HepG2 (cell line): ENCODE measurements around the gene TOPBP1. TPM values are rescaled to one million over a fixed set of nuclear protein-coding genes. Genes with fewer than 3 reads are reported as not detected.

Experiments used
- DRAP1 ChIP-seq: IDR thresholded peaks from 2 replicates; pipeline ENCODE4 v1.6.1; 2016; ENCODE audit warnings: missing genetic modification reagents, missing compliant biosample characterization
- E2F1 ChIP-seq: sonication (generic); formaldehyde crosslinking; IDR thresholded peaks from 2 replicates; pipeline ENCODE4 v1.5.0; 2020; ENCODE audit warnings: missing genetic modification reagents
- GATAD1 ChIP-seq: IDR thresholded peaks from 2 replicates; pipeline ENCODE4 v1.6.1; 2016; ENCODE audit warnings: missing genetic modification reagents, missing compliant biosample characterization
- IRF2 ChIP-seq: IDR thresholded peaks from 2 replicates; pipeline ENCODE4 v1.6.1; 2018; ENCODE audit warnings: missing genetic modification reagents, missing compliant biosample characterization
- KMT2B ChIP-seq: IDR thresholded peaks from 2 replicates; pipeline ENCODE4 v1.6.1; 2016; ENCODE audit warnings: missing genetic modification reagents, missing compliant biosample characterization
- LCORL ChIP-seq, 2 experiments: fragments of 450-650 bp in 1 of 2; sonication (generic) in 1 of 2; formaldehyde crosslinking in 1 of 2; IDR thresholded peaks; 2 replicates each; pipeline versions ENCODE4 v1.5.0 to v1.6.1; 2017 to 2020; ENCODE audit warnings: antibody characterized with exemption in 1 of 2, missing genetic modification reagents in 1 of 2
- MAFK ChIP-seq, 2 experiments: IDR thresholded peaks in 1 of 2; conservative IDR thresholded peaks in 1 of 2; 2 replicates each; pipeline ENCODE4 v1.6.1; 2011; ENCODE audit warnings: improper control_type of control experiment in 2 of 2, low read length in 2 of 2
- MAX ChIP-seq: IDR thresholded peaks from 2 replicates; pipeline ENCODE4 v1.6.1; 2012; ENCODE audit warnings: inconsistent platforms
- NCOA1 ChIP-seq: sonication (generic); formaldehyde crosslinking; IDR thresholded peaks from 2 replicates; pipeline ENCODE4 v1.9.0; 2021; ENCODE audit warnings: missing genetic modification reagents
- NFKBIZ ChIP-seq: IDR thresholded peaks from 2 replicates; pipeline ENCODE4 v1.6.1; 2018; ENCODE audit warnings: missing genetic modification reagents, missing compliant biosample characterization
- ONECUT2 ChIP-seq: sonication (generic); formaldehyde crosslinking; IDR thresholded peaks from 2 replicates; pipeline ENCODE4 v1.4.0; 2020; ENCODE audit warnings: missing genetic modification reagents
- POGZ ChIP-seq: sonication (generic); formaldehyde crosslinking; IDR thresholded peaks from 2 replicates; pipeline ENCODE4 v1.4.0; 2020; ENCODE audit warnings: mild to moderate bottlenecking, missing genetic modification reagents
- RAD21 ChIP-seq: fragments of 450-650 bp; formaldehyde crosslinking; IDR thresholded peaks from 2 replicates; pipeline ENCODE4 v1.5.0; 2020; ENCODE audit warnings: mild to moderate bottlenecking
- SOX6 ChIP-seq, 2 experiments: fragments of 450-650 bp in 1 of 2; sonication (generic) in 1 of 2; formaldehyde crosslinking in 1 of 2; IDR thresholded peaks; 2 replicates each; pipeline versions ENCODE4 v1.4.0 to v1.6.1; 2017 to 2020; ENCODE audit warnings: antibody characterized with exemption in 1 of 2, mild to moderate bottlenecking in 1 of 2, missing genetic modification reagents in 1 of 2
- SP1 ChIP-seq, 2 experiments: fragments of 450-650 bp in 1 of 2; sonication (generic) in 1 of 2; formaldehyde crosslinking in 1 of 2; IDR thresholded peaks; 2 replicates each; pipeline versions ENCODE4 v1.4.0 to v1.6.1; 2016 to 2020; ENCODE audit warnings: missing genetic modification reagents in 1 of 2
- SP5 ChIP-seq: IDR thresholded peaks from 2 replicates; pipeline ENCODE4 v1.6.1; 2016; ENCODE audit warnings: low read depth, borderline replicate concordance
- SRF ChIP-seq: IDR thresholded peaks from 2 replicates; pipeline ENCODE4 v1.6.1; 2011; ENCODE audit warnings: mild to moderate bottlenecking, low read depth, low read length, moderate library complexity
- TARDBP ChIP-seq: sonication (generic); formaldehyde crosslinking; IDR thresholded peaks from 2 replicates; pipeline ENCODE4 v1.8.0; 2022; ENCODE audit warnings: mild to moderate bottlenecking, missing genetic modification reagents
- TBX2 ChIP-seq: sonication (generic); formaldehyde crosslinking; IDR thresholded peaks from 2 replicates; pipeline ENCODE4 v1.5.0; 2020; ENCODE audit warnings: missing genetic modification reagents, mild to moderate bottlenecking, borderline replicate concordance
- ZBTB34 ChIP-seq: sonication (generic); formaldehyde crosslinking; IDR thresholded peaks from 2 replicates; pipeline ENCODE4 v1.8.0; 2022; ENCODE audit warnings: mild to moderate bottlenecking, missing genetic modification reagents
- ZFP36L2 ChIP-seq: sonication (generic); formaldehyde crosslinking; IDR thresholded peaks from 2 replicates; pipeline ENCODE4 v1.4.0; 2020; ENCODE audit warnings: missing genetic modification reagents
- ZNF44 ChIP-seq: sonication (generic); formaldehyde crosslinking; IDR thresholded peaks from 2 replicates; pipeline ENCODE4 v1.5.1; 2020; ENCODE audit warnings: mild to moderate bottlenecking, missing genetic modification reagents
- ZNF446 ChIP-seq: sonication (generic); formaldehyde crosslinking; IDR thresholded peaks from 2 replicates; pipeline ENCODE4 v1.5.0; 2020; ENCODE audit warnings: mild to moderate bottlenecking, missing genetic modification reagents
- ZNF710 ChIP-seq: sonication (generic); formaldehyde crosslinking; IDR thresholded peaks from 2 replicates; pipeline ENCODE4 v1.5.0; 2020; ENCODE audit warnings: mild to moderate bottlenecking, missing genetic modification reagents, borderline replicate concordance
- ZNF792 ChIP-seq: IDR thresholded peaks from 2 replicates; pipeline ENCODE4 v1.6.1; 2016
- ZSCAN20 ChIP-seq: sonication (generic); formaldehyde crosslinking; IDR thresholded peaks from 2 replicates; pipeline ENCODE4 v1.4.0; 2020; ENCODE audit warnings: missing genetic modification reagents, mild to moderate bottlenecking, borderline replicate concordance
- polyA plus RNA-seq, 8 experiments: library from polyadenylated mRNA; depleted of rRNA in 3 of 8; stranded (reverse) in 7 of 8; unstranded in 1 of 8; fragments of >200 nt; fragmentation: Illumina TruSeq in 4 of 8; extraction: Trizol in 4 of 8; gene quantifications; 2 replicates each; pipeline versions ENCODE4 v1.2.1 to v1.2.3, GENCODE V29; 2011 to 2016; ENCODE audit warnings: low read depth in 4 of 8, missing spikeins in 1 of 8, mixed read lengths in 1 of 8; ENCODE audit not compliant: insufficient read depth in 1 of 8
- total RNA-seq, 5 experiments: library from RNA; depleted of rRNA; stranded (reverse); fragments of >200 nt; fragmentation: Illumina TruSeq; extraction: Trizol; gene quantifications; 2 replicates each; pipeline ENCODE4 v1.2.3, GENCODE V29; 2016; ENCODE audit warnings: low read depth in 1 of 5

The TOPBP1 gene
- total and polyA plus RNA-seq, 2 of the 13 experiments (the other 11 are each of a cell fraction or from before 2014, with no cell fraction given) = 24.3 to 42.9 TPM

- no peak for TF ChIP-seq ONECUT2
- peak; percentile 63 for TF ChIP-seq GATAD1 (CRISPR knock-in tag)
- TF ChIP-seq ZNF710 = peak; percentile 25; the same call in 1 of the 2 replicates
- peak; percentile 81 for TF ChIP-seq MAX
- TF ChIP-seq ZNF446 (CRISPR knock-in tag) = no peak
- TF ChIP-seq RAD21 (CRISPR knock-in tag) = 0 out of 2 replicates have a peak, but pooled peaks have one; percentile 4
- TF ChIP-seq SRF = no peak
- peak; percentile 45; the same call in 1 of the 2 replicates for TF ChIP-seq SP1 (IDR thresholded peaks at IDR 0.05)
- TF ChIP-seq SP1 (CRISPR knock-in tag; IDR thresholded peaks at IDR 0.05) = peak; percentile 63; the same call in 1 of the 2 replicates
- TF ChIP-seq POGZ (CRISPR knock-in tag) = 0 out of 2 replicates have a peak, but pooled peaks have one; percentile 8
- peak; percentile 26 to 46; a peak in 2 of 4 replicates for TF ChIP-seq MAFK (conservative IDR thresholded peaks at IDR 0.05 in 1 of 2, IDR thresholded peaks at IDR 0.05 in 1 of 2; ENCODE audit: low read length in 2 of 2)
- no peak for TF ChIP-seq ZSCAN20
- peak; percentile 53 for TF ChIP-seq SP5
- TF ChIP-seq ZBTB34 (CRISPR knock-in tag) = no peak
- no peak for TF ChIP-seq NCOA1 (CRISPR knock-in tag)
- TF ChIP-seq ZFP36L2 (CRISPR knock-in tag) = no peak
- peak; percentile 81; the same call in 1 of the 2 replicates for TF ChIP-seq ZNF44 (CRISPR knock-in tag)
- peak; percentile 39; the same call in 1 of the 2 replicates for TF ChIP-seq KMT2B (CRISPR knock-in tag)
- TF ChIP-seq NFKBIZ (CRISPR knock-in tag) = peak; percentile 67
- peak; percentile 66; the same call in 1 of the 2 replicates for TF ChIP-seq ZNF792
- TF ChIP-seq SOX6 (IDR thresholded peaks at IDR 0.05) = no peak
- peak; percentile 50; the same call in 1 of the 2 replicates for TF ChIP-seq SOX6 (CRISPR knock-in tag; IDR thresholded peaks at IDR 0.05)
- TF ChIP-seq IRF2 = peak; percentile 55; the same call in 1 of the 2 replicates
- peak; percentile 83 for TF ChIP-seq TBX2 (CRISPR knock-in tag)
- TF ChIP-seq LCORL (IDR thresholded peaks at IDR 0.05) = no peak
- peak; percentile 41; the same call in 1 of the 2 replicates for TF ChIP-seq LCORL (CRISPR knock-in tag; IDR thresholded peaks at IDR 0.05)
- TF ChIP-seq E2F1 = peak; percentile 43; the same call in 1 of the 2 replicates
- 0 out of 2 replicates have a peak, but pooled peaks have one; percentile 32 for TF ChIP-seq TARDBP (CRISPR knock-in tag)
- TF ChIP-seq DRAP1 (CRISPR knock-in tag) = peak; percentile 86
Observed at GRCh38 chr3:133573054-133573628, 88.6 kb downstream of the TOPBP1 start (continued).
